NCI-H2196 (cell line): ENCODE measurements around the gene TIMM23.

Experiments used
- DNase-seq: peaks from one replicate; lab custom pipeline; 2025; ENCODE audit not compliant: unreplicated experiment; lab: John Stamatoyannopoulos, UW

Gene TIMM23

DNA sequence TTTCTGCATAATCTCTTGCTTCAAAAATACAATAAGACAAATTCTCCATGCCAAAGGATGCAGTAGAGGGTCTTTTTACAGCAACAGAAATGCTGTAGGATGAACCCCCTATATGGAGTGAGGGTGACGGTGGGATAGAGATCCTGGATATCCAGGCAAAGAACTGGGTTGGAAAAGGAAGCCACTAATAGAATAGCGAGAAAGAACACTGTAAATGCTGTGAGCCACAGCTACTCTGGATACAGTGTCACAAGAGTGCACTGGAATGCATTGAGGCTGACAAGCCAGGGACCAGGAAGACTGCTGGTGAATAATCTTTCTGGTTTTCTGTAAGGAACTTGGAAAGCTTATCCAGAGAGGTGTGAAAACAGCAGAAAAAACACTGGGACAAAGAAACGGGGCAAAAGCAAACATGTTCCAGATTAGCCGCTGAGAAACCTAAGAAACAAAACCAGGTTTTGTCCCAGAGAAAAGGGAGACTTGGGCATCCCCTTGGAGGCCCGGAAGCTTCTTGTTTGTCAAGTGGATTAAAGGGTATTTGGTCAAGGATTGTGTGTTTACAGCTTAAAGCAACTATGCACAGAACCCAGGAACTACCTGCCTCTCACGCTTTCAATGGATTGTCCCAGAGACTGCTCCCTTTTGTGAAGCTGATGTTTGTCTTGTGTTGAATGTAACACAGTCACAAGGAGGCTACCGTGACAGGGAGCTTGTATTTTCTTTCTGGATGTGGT lies 79.9 kb downstream of the TIMM23 start:
- no peak for DNase-seq

GRCh38 chr10:46052791-46053375 lies 80.6 kb downstream of the TIMM23 start:
- no peak for DNase-seq
